ENCODE measurements around the gene RTP2. TPM values are rescaled to one million over a fixed set of nuclear protein-coding genes. Genes with fewer than 3 reads are reported as not detected.

Gene RTP2
- total and polyA plus RNA-seq, 2 donors (not counting 3 experiments of a cell fraction or from before 2014, with no cell fraction given): not detected

GRCh38 chr3:187738331-187739093 lies 36.2 kb upstream of the RTP2 start:
- ChIA-PET POLR2A (interaction anchor here (1.4 kb wide), 1 partner anchor 1209 kb away, joined by 5 read pairs; no protein-coding TSS in a partner anchor), CTCF (interaction anchor here (0.6 to 6.1 kb wide), 37 partner anchors 8 to 1495 kb away, joined by 3 to 466 read pairs (median 4); no protein-coding TSS in a partner anchor)
- Histone ChIP-seq H3K4me2 (ENCODE audit: insufficient read depth, low read length) (peak overlapping the region; percentile 93), H3K4me1 (ENCODE audit: control insufficient read depth, extremely low read depth, insufficient read depth, low read length) (peaks cover 46% of the 10 kb centered on the region), H3K9me3 (replicated peaks; ENCODE audit: control insufficient read depth, insufficient read depth, low read length) (no peaks in the 10 kb centered on the region), H3K9ac (replicated peaks; ENCODE audit: extremely low read depth, insufficient read depth, low read length) (peak overlapping the region; percentile 94), H4K20me1 (replicated peaks; ENCODE audit: control insufficient read depth, extremely low read depth, insufficient read depth, low read length) (no peaks in the 10 kb centered on the region), H2AFZ (ENCODE audit: low read depth, low read length) (peak overlapping the region; percentile 84), H3K27ac (ENCODE audit: insufficient read depth, low read depth, low read length) (peak overlapping the region; percentile 94), H3K4me3 (replicated peaks in 1 of 3; ENCODE audit: insufficient read depth in 1 of 3, low read depth in 1 of 3, low read length in 3 of 3) (peak overlapping the region; percentile 47 to 82 (median 58)), H3K9me1 (replicated peaks; ENCODE audit: control insufficient read depth, extremely low read depth, insufficient read depth, low read length) (no peaks in the 10 kb centered on the region), H3K27me3 (ENCODE audit: control insufficient read depth in 2 of 2, insufficient read depth in 2 of 2, low read length in 2 of 2) (no peaks in the 10 kb centered on the region), H3K79me2 (ENCODE audit: control insufficient read depth, insufficient read depth, low read length) (peaks cover 25% of the 10 kb centered on the region), H3K36me3 (ENCODE audit: control insufficient read depth in 2 of 2, extremely low read depth in 1 of 2, insufficient read depth in 2 of 2, low read length in 2 of 2) (no peaks in the 10 kb centered on the region)
- dilution Hi-C loops (cut with MboI; ENCODE audit: extremely low pct_ligation_motif_present, low sequenced_read_pairs): loop anchor here (25.0 kb wide), 1 partner anchor 924 kb away; no protein-coding TSS in a partner anchor
- TF ChIP-seq MAX (IDR thresholded peaks at IDR 0.05; ENCODE audit: insufficient read depth, insufficient read length) (no peak), CTCF (IDR thresholded peaks at IDR 0.05; ENCODE audit: extremely low read depth in 1 of 2, insufficient read depth in 1 of 2, low read depth in 1 of 2, low read length in 2 of 2) (peak; percentile 79 to 83)
- intact Hi-C loops (cut with micrococcal nuclease): loop anchor here (1.0 to 2.0 kb wide), 7 partner anchors 525 to 1495 kb away; no protein-coding TSS in a partner anchor
- peak; percentile 87 for DNase-seq (ENCODE audit: low read depth, low spot score)
- TSS peak; percentile 50 for BruUV-seq (replicated peaks)
- peak; percentile 96 for FAIRE-seq

GRCh38 chr3:187738071-187738330 lies 35.6 kb upstream of the RTP2 start:
- Histone ChIP-seq H3K4me2 (ENCODE audit: insufficient read depth, low read length) (peak overlapping the region; percentile 93), H3K79me2 (ENCODE audit: control insufficient read depth, insufficient read depth, low read length) (peaks cover 25% of the 10 kb centered on the region), H3K27ac (ENCODE audit: insufficient read depth, low read depth, low read length) (peak overlapping the region; percentile 94), H4K20me1 (replicated peaks; ENCODE audit: control insufficient read depth, extremely low read depth, insufficient read depth, low read length) (no peaks in the 10 kb centered on the region), H3K36me3 (ENCODE audit: control insufficient read depth in 2 of 2, extremely low read depth in 1 of 2, insufficient read depth in 2 of 2, low read length in 2 of 2) (peaks cover 0 to 3% of the 10 kb centered on the region in 2 experiments), H3K4me3 (replicated peaks in 1 of 3; ENCODE audit: insufficient read depth in 1 of 3, low read depth in 1 of 3, low read length in 3 of 3) (peak overlapping the region; percentile 47 to 82 (median 58)), H3K9me3 (replicated peaks; ENCODE audit: control insufficient read depth, insufficient read depth, low read length) (no peaks in the 10 kb centered on the region), H2AFZ (ENCODE audit: low read depth, low read length) (peak overlapping the region; percentile 84), H3K9ac (replicated peaks; ENCODE audit: extremely low read depth, insufficient read depth, low read length) (peak overlapping the region; percentile 94), H3K27me3 (ENCODE audit: control insufficient read depth in 2 of 2, insufficient read depth in 2 of 2, low read length in 2 of 2) (no peaks in the 10 kb centered on the region), H3K4me1 (ENCODE audit: control insufficient read depth, extremely low read depth, insufficient read depth, low read length) (peaks cover 46% of the 10 kb centered on the region), H3K9me1 (replicated peaks; ENCODE audit: control insufficient read depth, extremely low read depth, insufficient read depth, low read length) (no peaks in the 10 kb centered on the region)
- dilution Hi-C loops (cut with MboI; ENCODE audit: extremely low pct_ligation_motif_present, low sequenced_read_pairs) (loop anchor here (25.0 kb wide), 1 partner anchor 924 kb away; no protein-coding TSS in a partner anchor), intact Hi-C loops (cut with micrococcal nuclease) (loop anchor here (1.0 to 2.0 kb wide), 4 partner anchors 1093 to 1495 kb away; no protein-coding TSS in a partner anchor)
- FAIRE-seq (no peak), DNase-seq (ENCODE audit: low read depth, low spot score) (no peak)
- BruUV-seq (replicated peaks): TSS peak; percentile 1
- ChIA-PET POLR2A (interaction anchor here (1.4 kb wide), 1 partner anchor 1210 kb away, joined by 5 read pairs; no protein-coding TSS in a partner anchor), CTCF (interaction anchor here (0.7 to 6.1 kb wide), 17 partner anchors 11 to 1412 kb away, joined by 3 to 466 read pairs (median 10); no protein-coding TSS in a partner anchor)
- TF ChIP-seq POLR2A (IDR thresholded peaks at IDR 0.05; ENCODE audit: low read depth, low read length) (no peak), JUN (IDR thresholded peaks at IDR 0.05; ENCODE audit: borderline replicate concordance, insufficient read depth, insufficient read length, low read depth) (no peak), CTCF (IDR thresholded peaks at IDR 0.05; ENCODE audit: extremely low read depth in 1 of 2, insufficient read depth in 1 of 2, low read depth in 1 of 2, low read length in 2 of 2) (no peak), GATA2 (IDR thresholded peaks at IDR 0.05; ENCODE audit: insufficient read depth, insufficient read length, low read depth, low read length) (no peak), POLR2AphosphoS5 (IDR thresholded peaks at IDR 0.05; ENCODE audit: insufficient read depth, low read depth, low read length) (no peak), MYC (IDR thresholded peaks at IDR 0.05; ENCODE audit: low read depth, low read length) (no peak), MAX (IDR thresholded peaks at IDR 0.05; ENCODE audit: insufficient read depth, insufficient read length) (no peak), FOS (IDR thresholded peaks at IDR 0.05; ENCODE audit: borderline replicate concordance, insufficient read depth, low read length) (no peak), EZH2 (IDR thresholded peaks at IDR 0.05; ENCODE audit: borderline replicate concordance, low read depth, low read length, severe bottlenecking) (no peak)
